Activated CD4-positive, alpha-beta T cell treated with anti-CD3 and anti-CD28 coated beads, Interleukin-2, amount 10 ng/mL, durations not matched to agents 7 days and 5 days (primary cell): ENCODE data around the gene KCNH1. TPM values are rescaled to one million over a fixed set of nuclear protein-coding genes. Genes with fewer than 3 reads are reported as not detected.

Experiments used
- total RNA-seq, 2 experiments: library from RNA; stranded (reverse); gene quantifications; one replicate each; pipeline ENCODE4 v1.2.3, GENCODE V29; 2021

KCNH1 gene
- total RNA-seq, 2 experiments from 2014 or later, result not detected

Other genes with a start within 250 kb of the KCNH1 start
- 10 to 100 TPM; 47.0 to 56.0 TPM for gene RCOR3, start 125.2 kb upstream of the KCNH1 start, total RNA-seq
- 10 to 100 TPM; 64.5 to 65.6 TPM for gene TRAF5, start 192.7 kb upstream of the KCNH1 start, total RNA-seq